K562 (cell line): ENCODE measurements around the gene GPR39. TPM values are rescaled to one million over a fixed set of nuclear protein-coding genes. Genes with fewer than 3 reads are reported as not detected.

ENCODE experiments used
- ATAC-seq: fragments of 200-7000 bp; cut with Tn5 transposase; 3 replicates; pipeline ENCODE4 v1.9.1; 2020; ENCODE audit warnings: moderate library complexity
- BruUV-seq: library from RNA; stranded (reverse); fragments of 400-500 nt; replicated peaks from 2 replicates; lab custom pipeline; 2021; lab: Mats Ljungman, UMichigan
- CTCF ChIA-PET: fragments of 300-600 bp; formaldehyde crosslinking; extraction: SDS; loops from one replicate; lab custom pipeline; 2021; ENCODE audit warnings: low intra/inter-chr PET ratio; lab: Yijun Ruan, JAX
- POLR2A ChIA-PET: fragments of 300-600, 350-650 bp; sonication (Branson Sonifier 250); formaldehyde crosslinking; extraction: SDS; loops from one replicate; lab custom pipeline; 2021; ENCODE audit warnings: antibody characterized with exemption, inconsistent platforms; lab: Yijun Ruan, JAX
- DNase-seq, 4 experiments: peaks; one replicate each; pipeline versions ENCODE4 v3.0.0 to v3.0.0-alpha.2; 2011 to 2018; ENCODE audit warnings: low spot score in 3 of 4, mixed read lengths in 3 of 4; ENCODE audit errors: extremely low read depth in 1 of 4
- FAIRE-seq: peaks from 2 replicates; lab custom pipeline; 2011; peaks lifted over from hg19 to GRCh38; lab: Jason Lieb, UNC
- H2AFZ ChIP-seq: 2 replicates; pipeline ENCODE4 v1.6.0; 2011; ENCODE audit warnings: low read depth, low read length, control low read depth, inconsistent platforms
- H3K27ac ChIP-seq: fragments of 200-600 bp; 3 replicates; pipeline ENCODE4 v1.8.0; 2011; ENCODE audit warnings: low read depth, mild to moderate bottlenecking, control low read depth, inconsistent platforms, low read length, moderate library complexity, mixed read lengths; ENCODE audit errors: extremely low read depth
- H3K27me3 ChIP-seq, 2 experiments: fragments of 300-600 bp in 1 of 2; 2 replicates in 1 of 2; 3 replicates in 1 of 2; pipeline versions ENCODE4 v1.6.0 to v1.8.0; 2011; ENCODE audit warnings: inconsistent platforms in 2 of 2, low read length in 2 of 2, mild to moderate bottlenecking in 1 of 2, mixed read lengths in 1 of 2, moderate library complexity in 1 of 2; ENCODE audit not compliant: control insufficient read depth in 2 of 2, insufficient read depth in 2 of 2
- H3K36me3 ChIP-seq: fragments of 300-600 bp; 3 replicates; pipeline ENCODE4 v1.8.0; 2011; ENCODE audit warnings: mild to moderate bottlenecking, low read length, inconsistent platforms; ENCODE audit not compliant: control insufficient read depth, insufficient read depth
- H3K4me1 ChIP-seq, 2 experiments: fragments of 200-600 bp in 1 of 2; replicated peaks in 1 of 2; 2 replicates in 1 of 2; 3 replicates in 1 of 2; pipeline versions ENCODE4 v1.5.1 to v1.8.0; 2011; ENCODE audit warnings: inconsistent platforms in 2 of 2, low read length in 2 of 2, mild to moderate bottlenecking in 1 of 2, mixed read lengths in 1 of 2, moderate library complexity in 1 of 2; ENCODE audit not compliant: control insufficient read depth in 2 of 2, insufficient read depth in 2 of 2
- H3K4me2 ChIP-seq: 2 replicates; pipeline ENCODE4 v1.6.1; 2011; ENCODE audit warnings: low read length, control low read depth, inconsistent platforms, mixed read lengths; ENCODE audit not compliant: insufficient read depth
- H3K4me3 ChIP-seq: fragments of 200-600 bp; sonication (generic), shearing (Covaris generic); 2 replicates; pipeline ENCODE4 v1.5.1; 2016; ENCODE audit warnings: control low read depth, inconsistent platforms
- H3K79me2 ChIP-seq: fragments of 200-600 bp; 3 replicates; pipeline ENCODE4 v1.8.0; 2011; ENCODE audit warnings: low read length, inconsistent platforms; ENCODE audit not compliant: control insufficient read depth, insufficient read depth
- H3K9ac ChIP-seq, 2 experiments: 2 replicates each; pipeline versions ENCODE4 v1.6.0 to v1.6.1; 2011; ENCODE audit warnings: low read depth in 2 of 2, low read length in 2 of 2, control low read depth in 1 of 2, inconsistent platforms in 1 of 2, mild to moderate bottlenecking in 1 of 2, mixed read lengths in 1 of 2; ENCODE audit not compliant: insufficient read depth in 1 of 2
- H3K9me1 ChIP-seq: one replicate; pipeline ENCODE4 v1.6.0; 2011; ENCODE audit warnings: inconsistent platforms, mild to moderate bottlenecking, low read length, moderate library complexity; ENCODE audit not compliant: control insufficient read depth, insufficient read depth
- H3K9me3 ChIP-seq: replicated peaks from 2 replicates; pipeline ENCODE4 v1.5.1; 2011; ENCODE audit warnings: low read depth, low read length, inconsistent platforms; ENCODE audit not compliant: control insufficient read depth, insufficient read depth
- H4K20me1 ChIP-seq: replicated peaks from 2 replicates; pipeline ENCODE4 v1.6.1; 2011; ENCODE audit warnings: low read length, inconsistent platforms, mixed read lengths; ENCODE audit not compliant: control insufficient read depth, insufficient read depth
- HIVEP1 ChIP-seq: fragments of 250-450 bp; sonication (Bioruptor Pico); IDR thresholded peaks from 2 replicates; pipeline ENCODE4 v1.4.0; 2020; ENCODE audit warnings: mild to moderate bottlenecking
- MYBL2 ChIP-seq, 2 experiments: fragments of 450-650 bp in 1 of 2; sonication (generic) in 1 of 2; formaldehyde crosslinking in 1 of 2; IDR thresholded peaks; 2 replicates each; pipeline versions ENCODE4 v1.6.1 to v1.8.1; 2017 to 2022; ENCODE audit warnings: borderline replicate concordance in 1 of 2, inconsistent platforms in 1 of 2, low read depth in 1 of 2, mild to moderate bottlenecking in 1 of 2, missing genetic modification reagents in 1 of 2, moderate library complexity in 1 of 2
- NFRKB ChIP-seq: fragments of 450-650 bp; IDR thresholded peaks from 2 replicates; pipeline ENCODE4 v1.6.1; 2016; ENCODE audit warnings: low read depth
- NFYB ChIP-seq: IDR thresholded peaks from 2 replicates; pipeline ENCODE4 v1.6.1; 2011; ENCODE audit warnings: mild to moderate bottlenecking, moderate library complexity; ENCODE audit not compliant: insufficient read length; ENCODE audit errors: extremely low read depth
- NR4A1 ChIP-seq, 2 experiments: fragments of 250-450 bp in 1 of 2; fragments of 450-650 bp in 1 of 2; sonication (Bioruptor Pico) in 1 of 2; IDR thresholded peaks; 2 replicates each; pipeline versions ENCODE4 v1.4.0 to v1.6.1; 2016 to 2020; ENCODE audit warnings: mild to moderate bottlenecking in 2 of 2, missing compliant biosample characterization in 1 of 2, missing genetic modification characterization in 1 of 2, moderate library complexity in 1 of 2
- PHB ChIP-seq: fragments of 250-450 bp; sonication (Bioruptor Pico); IDR thresholded peaks from 2 replicates; pipeline ENCODE4 v1.5.0; 2021
- RBM15 ChIP-seq: fragments of 200-400 bp; formaldehyde crosslinking; IDR thresholded peaks from 2 replicates; pipeline ENCODE4 v1.6.1; 2018; ENCODE audit warnings: mild to moderate bottlenecking, low read length, moderate library complexity; ENCODE audit not compliant: insufficient read depth
- SIN3B ChIP-seq: fragments of 450-650 bp; IDR thresholded peaks from 2 replicates; pipeline ENCODE4 v1.6.1; 2017; ENCODE audit warnings: low read depth, mild to moderate bottlenecking, moderate library complexity
- TAL1 ChIP-seq: fragments of 450-650 bp; IDR thresholded peaks from 2 replicates; pipeline ENCODE4 v1.6.1; 2016; ENCODE audit warnings: mild to moderate bottlenecking
- ZNF75A ChIP-seq: fragments of 450-650 bp; formaldehyde crosslinking; IDR thresholded peaks from 2 replicates; pipeline ENCODE4 v1.4.0; 2020; ENCODE audit warnings: mild to moderate bottlenecking
- WGBS: fragments of 100-300 bp; shearing (Covaris generic); methylation state at CpG from one replicate; pipeline ENCODE4 v1.1.6; 2016; ENCODE audit warnings: low coverage, mixed read lengths; ENCODE audit not compliant: insufficient coverage; ENCODE audit errors: missing lambda C conversion rate; 5-methylcytosine and 5-hydroxymethylcytosine counted together
- in situ Hi-C: fragments of 300-500 bp; cut with MboI; formaldehyde crosslinking; loops from 4 replicates; pipeline ENCODE4 v1.15.0; 2018; ENCODE audit warnings: inconsistent platforms, mixed read lengths
- intact Hi-C: fragments of 100-400 bp; cut with micrococcal nuclease; formaldehyde crosslinking; loops from 2 replicates; pipeline ENCODE4 v1.14.2; 2022
- polyA plus RNA-seq, 8 experiments: library from polyadenylated mRNA; depleted of rRNA in 4 of 8; stranded (reverse) in 5 of 8; unstranded in 3 of 8; fragments of >200 nt; fragmentation: Nextera tagmentation in 2 of 8; fragmentation: Illumina TruSeq in 1 of 8; extraction: Ambion mirVana in 2 of 8; extraction: Trizol in 1 of 8; gene quantifications; 2 replicates each; pipeline versions ENCODE4 v1.2.1 to v1.2.3, GENCODE V29; 2011 to 2014; ENCODE audit warnings: inconsistent platforms in 1 of 8, missing spikeins in 1 of 8
- total RNA-seq, 7 experiments: library from RNA; depleted of rRNA in 6 of 7; stranded (reverse); fragments of >200 nt in 6 of 7; fragmentation: Illumina TruSeq in 2 of 7; extraction: Trizol in 2 of 7; gene quantifications; 2 replicates each; pipeline versions ENCODE4 v1.2.1 to v1.2.3, GENCODE V29; 2011 to 2021; ENCODE audit warnings: low replicate concordance in 1 of 7
- TF ChIP-seq, protein P1 (sequence below): sonication (generic); formaldehyde crosslinking; IDR thresholded peaks from 2 replicates; pipeline ENCODE4 v1.8.0; 2023; ENCODE audit warnings: missing genetic modification reagents, mild to moderate bottlenecking, borderline replicate concordance
- TF ChIP-seq, protein P2 (sequence below): sonication (generic); formaldehyde crosslinking; IDR thresholded peaks from 2 replicates; pipeline ENCODE4 v1.5.0; 2020; ENCODE audit warnings: missing genetic modification reagents

Gene GPR39
- total and polyA plus RNA-seq, 9 of the 15 experiments (the other 6 are each of a cell fraction or from before 2014, with no cell fraction given) = 0.04 TPM; not detected in 8

DNA sequence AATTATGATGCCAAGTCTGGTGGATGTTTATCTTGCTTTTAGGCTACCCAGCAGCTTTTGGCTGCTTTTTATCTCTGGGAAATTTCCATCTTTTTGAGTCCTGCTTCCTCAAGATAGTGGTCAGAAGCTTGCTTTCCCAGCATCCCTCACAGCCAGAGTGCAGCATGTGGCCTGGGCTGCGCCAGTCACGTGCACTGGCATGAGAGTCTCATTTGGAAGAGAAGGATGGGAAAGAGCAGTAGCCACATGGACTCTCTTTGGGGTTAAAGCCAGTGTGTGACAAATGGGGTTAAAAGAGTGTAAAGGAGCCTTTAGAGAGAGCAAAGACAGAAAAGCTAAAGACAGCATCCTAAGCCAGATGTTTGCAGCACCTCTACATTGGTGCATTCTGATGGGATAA, 12.7 kb downstream of the GPR39 start (continued):
- TF ChIP-seq RBM15 = no peak
- TF ChIP-seq MYBL2 (IDR thresholded peaks at IDR 0.05; ENCODE audit: low read depth) = no peak
- TF ChIP-seq MYBL2 (CRISPR knock-in tag; IDR thresholded peaks at IDR 0.05; ENCODE audit: borderline replicate concordance) = no peak
- no peak for TF ChIP-seq HIVEP1 (CRISPR knock-in tag)
- TF ChIP-seq NFYB = no peak
- no peak for TF ChIP-seq ZNF75A

DNA sequence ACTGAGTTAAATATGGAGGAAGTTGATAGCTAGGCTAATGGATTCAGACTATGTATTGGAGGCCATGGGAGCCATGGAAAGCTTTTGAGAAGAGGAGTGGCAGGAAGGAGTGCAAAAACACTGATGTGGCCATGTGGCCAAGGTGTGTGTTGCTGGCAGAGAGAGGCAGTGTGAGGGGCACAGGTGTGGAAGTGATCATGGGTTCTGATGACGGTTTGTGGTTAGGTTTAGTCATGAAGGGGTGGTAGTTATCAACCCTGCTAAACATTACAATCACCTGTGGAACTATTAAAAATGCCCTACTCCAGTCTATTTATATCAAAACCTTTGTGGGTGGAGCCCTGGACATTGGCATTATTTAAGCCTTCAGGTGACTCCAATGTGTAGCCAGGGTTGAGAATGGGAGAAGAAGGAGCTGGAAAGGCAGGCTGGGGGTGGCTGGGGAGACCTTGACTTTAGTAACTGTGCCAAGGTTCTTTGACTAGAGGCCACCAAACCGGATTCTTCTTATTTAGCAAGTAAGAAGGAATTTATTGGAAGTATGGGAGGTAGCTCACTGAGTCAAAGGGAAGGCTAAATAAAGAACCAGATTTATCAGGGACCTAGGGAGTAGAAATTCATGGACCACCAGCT, 13.5 kb downstream of the GPR39 start:
- no peaks in the 10 kb centered on the region for H3K27me3 ChIP-seq
- FAIRE-seq (no peak), DNase-seq (no peak), ATAC-seq (no peak)
- H3K4me1 ChIP-seq = no peaks in the 10 kb centered on the region
- in situ Hi-C loops = no loop called here
- H3K9ac ChIP-seq = no peak overlapping the region
- ChIA-PET POLR2A (interaction anchor here (0.8 kb wide), 1 partner anchor 787 kb away, joined by 3 read pairs; no protein-coding TSS in a partner anchor), CTCF (no interaction called here)
- H3K4me2 ChIP-seq = no peak overlapping the region
- H3K36me3 ChIP-seq = no peaks in the 10 kb centered on the region
- BruUV-seq = no TSS peak
- H3K79me2 ChIP-seq = no peaks in the 10 kb centered on the region
- no peak overlapping the region for H2AFZ ChIP-seq
- H3K27ac ChIP-seq = no peak overlapping the region
- no peaks in the 10 kb centered on the region for H3K9me3 ChIP-seq
- intact Hi-C loops = no loop called here
- no peaks in the 10 kb centered on the region for H4K20me1 ChIP-seq
- WGBS = 0% methylated on average over 2 of the region's 2 CpGs
- H3K4me3 ChIP-seq = no peak overlapping the region
- no peaks in the 10 kb centered on the region for H3K9me1 ChIP-seq
- no peak for TF ChIP-seq TAL1
- TF ChIP-seq SIN3B = no peak
- TF ChIP-seq, protein P1, sequence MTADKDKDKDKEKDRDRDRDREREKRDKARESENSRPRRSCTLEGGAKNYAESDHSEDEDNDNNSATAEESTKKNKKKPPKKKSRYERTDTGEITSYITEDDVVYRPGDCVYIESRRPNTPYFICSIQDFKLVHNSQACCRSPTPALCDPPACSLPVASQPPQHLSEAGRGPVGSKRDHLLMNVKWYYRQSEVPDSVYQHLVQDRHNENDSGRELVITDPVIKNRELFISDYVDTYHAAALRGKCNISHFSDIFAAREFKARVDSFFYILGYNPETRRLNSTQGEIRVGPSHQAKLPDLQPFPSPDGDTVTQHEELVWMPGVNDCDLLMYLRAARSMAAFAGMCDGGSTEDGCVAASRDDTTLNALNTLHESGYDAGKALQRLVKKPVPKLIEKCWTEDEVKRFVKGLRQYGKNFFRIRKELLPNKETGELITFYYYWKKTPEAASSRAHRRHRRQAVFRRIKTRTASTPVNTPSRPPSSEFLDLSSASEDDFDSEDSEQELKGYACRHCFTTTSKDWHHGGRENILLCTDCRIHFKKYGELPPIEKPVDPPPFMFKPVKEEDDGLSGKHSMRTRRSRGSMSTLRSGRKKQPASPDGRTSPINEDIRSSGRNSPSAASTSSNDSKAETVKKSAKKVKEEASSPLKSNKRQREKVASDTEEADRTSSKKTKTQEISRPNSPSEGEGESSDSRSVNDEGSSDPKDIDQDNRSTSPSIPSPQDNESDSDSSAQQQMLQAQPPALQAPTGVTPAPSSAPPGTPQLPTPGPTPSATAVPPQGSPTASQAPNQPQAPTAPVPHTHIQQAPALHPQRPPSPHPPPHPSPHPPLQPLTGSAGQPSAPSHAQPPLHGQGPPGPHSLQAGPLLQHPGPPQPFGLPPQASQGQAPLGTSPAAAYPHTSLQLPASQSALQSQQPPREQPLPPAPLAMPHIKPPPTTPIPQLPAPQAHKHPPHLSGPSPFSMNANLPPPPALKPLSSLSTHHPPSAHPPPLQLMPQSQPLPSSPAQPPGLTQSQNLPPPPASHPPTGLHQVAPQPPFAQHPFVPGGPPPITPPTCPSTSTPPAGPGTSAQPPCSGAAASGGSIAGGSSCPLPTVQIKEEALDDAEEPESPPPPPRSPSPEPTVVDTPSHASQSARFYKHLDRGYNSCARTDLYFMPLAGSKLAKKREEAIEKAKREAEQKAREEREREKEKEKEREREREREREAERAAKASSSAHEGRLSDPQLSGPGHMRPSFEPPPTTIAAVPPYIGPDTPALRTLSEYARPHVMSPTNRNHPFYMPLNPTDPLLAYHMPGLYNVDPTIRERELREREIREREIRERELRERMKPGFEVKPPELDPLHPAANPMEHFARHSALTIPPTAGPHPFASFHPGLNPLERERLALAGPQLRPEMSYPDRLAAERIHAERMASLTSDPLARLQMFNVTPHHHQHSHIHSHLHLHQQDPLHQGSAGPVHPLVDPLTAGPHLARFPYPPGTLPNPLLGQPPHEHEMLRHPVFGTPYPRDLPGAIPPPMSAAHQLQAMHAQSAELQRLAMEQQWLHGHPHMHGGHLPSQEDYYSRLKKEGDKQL = no peak
- TF ChIP-seq PHB (CRISPR knock-in tag) = no peak
- TF ChIP-seq NFRKB = no peak
- TF ChIP-seq, protein P2, sequence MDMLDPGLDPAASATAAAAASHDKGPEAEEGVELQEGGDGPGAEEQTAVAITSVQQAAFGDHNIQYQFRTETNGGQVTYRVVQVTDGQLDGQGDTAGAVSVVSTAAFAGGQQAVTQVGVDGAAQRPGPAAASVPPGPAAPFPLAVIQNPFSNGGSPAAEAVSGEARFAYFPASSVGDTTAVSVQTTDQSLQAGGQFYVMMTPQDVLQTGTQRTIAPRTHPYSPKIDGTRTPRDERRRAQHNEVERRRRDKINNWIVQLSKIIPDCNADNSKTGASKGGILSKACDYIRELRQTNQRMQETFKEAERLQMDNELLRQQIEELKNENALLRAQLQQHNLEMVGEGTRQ (CRISPR knock-in tag) = no peak
- no peak for TF ChIP-seq NR4A1 (CRISPR knock-in tag; IDR thresholded peaks at IDR 0.05)
- TF ChIP-seq NR4A1 (tag; IDR thresholded peaks at IDR 0.05) = no peak
